Measurements from ENCODE around the gene AP5B1.
"Not testable (repeated sequence)": the region's sequence is repeated elsewhere in the genome, so short reads cannot be mapped to it uniquely, and the experiment has no call there.

AP5B1 gene

GRCh38 chr11:65762816-65763215, 18.0 kb downstream of the AP5B1 start:
- not testable (repeated sequence) for H3K36me3 ChIP-seq (ENCODE audit: control insufficient read depth, insufficient read depth, low read length); H3K27ac ChIP-seq (ENCODE audit: insufficient read depth, low read depth, low read length, poor library complexity, severe bottlenecking); H3K9me3 ChIP-seq (ENCODE audit: control insufficient read depth, low read length); H3K27me3 ChIP-seq (ENCODE audit: control insufficient read depth, insufficient read depth, low read length, poor library complexity, severe bottlenecking); H3K4me1 ChIP-seq (ENCODE audit: control insufficient read depth, insufficient read depth, low read length); H3K4me3 ChIP-seq (ENCODE audit: insufficient read depth, low read depth, low read length)
- 87 to 89% methylated on average over 22 to 24 of the region's 29 CpGs for WGBS, 2 experiments

- not testable (repeated sequence) for H3K4me3 ChIP-seq (ENCODE audit: insufficient read depth, low read depth, low read length); H3K27me3 ChIP-seq (ENCODE audit: control insufficient read depth, insufficient read depth, low read length, poor library complexity, severe bottlenecking); H3K36me3 ChIP-seq (ENCODE audit: control insufficient read depth, insufficient read depth, low read length); H3K27ac ChIP-seq (ENCODE audit: insufficient read depth, low read depth, low read length, poor library complexity, severe bottlenecking); H3K4me1 ChIP-seq (ENCODE audit: control insufficient read depth, insufficient read depth, low read length); H3K9me3 ChIP-seq (ENCODE audit: control insufficient read depth, low read length)
- 40 to 78% methylated on average over 2 to 3 of the region's 5 CpGs for WGBS, 2 experiments
Measured at GRCh38 chr11:65762169-65762568, 18.6 kb downstream of the AP5B1 start.

- no peak overlapping the region for H3K4me3 ChIP-seq (ENCODE audit: insufficient read depth, low read depth, low read length)
- H3K9me3 ChIP-seq (ENCODE audit: control insufficient read depth, low read length): no peaks in the 10 kb centered on the region
- 93 to 94% methylated on average over 17 of the region's 17 CpGs for WGBS, 2 experiments
- H3K4me1 ChIP-seq (ENCODE audit: control insufficient read depth, insufficient read depth, low read length): no peaks in the 10 kb centered on the region
- no peaks in the 10 kb centered on the region for H3K36me3 ChIP-seq (ENCODE audit: control insufficient read depth, insufficient read depth, low read length)
- H3K27ac ChIP-seq (ENCODE audit: insufficient read depth, low read depth, low read length, poor library complexity, severe bottlenecking): no peak overlapping the region
- H3K27me3 ChIP-seq (ENCODE audit: control insufficient read depth, insufficient read depth, low read length, poor library complexity, severe bottlenecking): peaks cover 9% of the 10 kb centered on the region
Measured at GRCh38 chr11:65745049-65745448, 35.7 kb downstream of the AP5B1 start.

GRCh38 chr11:65744699-65745042, 36.1 kb downstream of the AP5B1 start:
- Histone ChIP-seq H3K27me3 (ENCODE audit: control insufficient read depth, insufficient read depth, low read length, poor library complexity, severe bottlenecking) (peaks cover 5% of the 10 kb centered on the region), H3K36me3 (ENCODE audit: control insufficient read depth, insufficient read depth, low read length) (no peaks in the 10 kb centered on the region), H3K4me3 (ENCODE audit: insufficient read depth, low read depth, low read length) (no peak overlapping the region), H3K9me3 (ENCODE audit: control insufficient read depth, low read length) (no peaks in the 10 kb centered on the region), H3K27ac (ENCODE audit: insufficient read depth, low read depth, low read length, poor library complexity, severe bottlenecking) (no peak overlapping the region), H3K4me1 (ENCODE audit: control insufficient read depth, insufficient read depth, low read length) (no peaks in the 10 kb centered on the region)
- 87 to 90% methylated on average over 8 of the region's 8 CpGs for WGBS, 2 experiments

- peaks cover under 1% of the 10 kb centered on the region for H3K27me3 ChIP-seq (ENCODE audit: control insufficient read depth, insufficient read depth, low read length, poor library complexity, severe bottlenecking)
- no peak overlapping the region for H3K4me3 ChIP-seq (ENCODE audit: insufficient read depth, low read depth, low read length)
- H3K9me3 ChIP-seq (ENCODE audit: control insufficient read depth, low read length): no peaks in the 10 kb centered on the region
- 83 to 86% methylated on average over 18 of the region's 18 CpGs for WGBS, 2 experiments
- no peaks in the 10 kb centered on the region for H3K4me1 ChIP-seq (ENCODE audit: control insufficient read depth, insufficient read depth, low read length)
- no peak overlapping the region for H3K27ac ChIP-seq (ENCODE audit: insufficient read depth, low read depth, low read length, poor library complexity, severe bottlenecking)
- no peaks in the 10 kb centered on the region for H3K36me3 ChIP-seq (ENCODE audit: control insufficient read depth, insufficient read depth, low read length)
Measured at GRCh38 chr11:65744026-65744698, 36.6 kb downstream of the AP5B1 start.

- H3K27ac ChIP-seq (ENCODE audit: insufficient read depth, low read depth, low read length, poor library complexity, severe bottlenecking): no peak overlapping the region
- H3K36me3 ChIP-seq (ENCODE audit: control insufficient read depth, insufficient read depth, low read length): no peaks in the 10 kb centered on the region
- H3K9me3 ChIP-seq (ENCODE audit: control insufficient read depth, low read length): no peaks in the 10 kb centered on the region
- 88 to 89% methylated on average over 10 of the region's 10 CpGs for WGBS, 2 experiments
- H3K4me1 ChIP-seq (ENCODE audit: control insufficient read depth, insufficient read depth, low read length): no peaks in the 10 kb centered on the region
- H3K27me3 ChIP-seq (ENCODE audit: control insufficient read depth, insufficient read depth, low read length, poor library complexity, severe bottlenecking): no peaks in the 10 kb centered on the region
- H3K4me3 ChIP-seq (ENCODE audit: insufficient read depth, low read depth, low read length): no peak overlapping the region
Measured at GRCh38 chr11:65743681-65744025, 37.1 kb downstream of the AP5B1 start.

GRCh38 chr11:65742353-65742752, 38.4 kb downstream of the AP5B1 start:
- no peaks in the 10 kb centered on the region for H3K27me3 ChIP-seq (ENCODE audit: control insufficient read depth, insufficient read depth, low read length, poor library complexity, severe bottlenecking)
- 85 to 92% methylated on average over 1 of the region's 1 CpG for WGBS, 2 experiments

GRCh38 chr11:65741185-65741584, 39.6 kb downstream of the AP5B1 start:
- 74 to 77% methylated on average over 8 of the region's 8 CpGs for WGBS, 2 experiments
- H3K27ac ChIP-seq (ENCODE audit: insufficient read depth, low read depth, low read length, poor library complexity, severe bottlenecking): no peak overlapping the region
- H3K9me3 ChIP-seq (ENCODE audit: control insufficient read depth, low read length): no peaks in the 10 kb centered on the region
- H3K4me3 ChIP-seq (ENCODE audit: insufficient read depth, low read depth, low read length): no peak overlapping the region
- H3K36me3 ChIP-seq (ENCODE audit: control insufficient read depth, insufficient read depth, low read length): no peaks in the 10 kb centered on the region
- no peaks in the 10 kb centered on the region for H3K4me1 ChIP-seq (ENCODE audit: control insufficient read depth, insufficient read depth, low read length)
- no peaks in the 10 kb centered on the region for H3K27me3 ChIP-seq (ENCODE audit: control insufficient read depth, insufficient read depth, low read length, poor library complexity, severe bottlenecking)

More at GRCh38 chr11:65742353-65742752, 38.4 kb downstream of the AP5B1 start:
- H3K4me3 ChIP-seq (ENCODE audit: insufficient read depth, low read depth, low read length): no peak overlapping the region
- no peaks in the 10 kb centered on the region for H3K36me3 ChIP-seq (ENCODE audit: control insufficient read depth, insufficient read depth, low read length)
- H3K9me3 ChIP-seq (ENCODE audit: control insufficient read depth, low read length): no peaks in the 10 kb centered on the region
- no peak overlapping the region for H3K27ac ChIP-seq (ENCODE audit: insufficient read depth, low read depth, low read length, poor library complexity, severe bottlenecking)
- H3K4me1 ChIP-seq (ENCODE audit: control insufficient read depth, insufficient read depth, low read length): no peaks in the 10 kb centered on the region

- no peak overlapping the region for H3K4me3 ChIP-seq (ENCODE audit: insufficient read depth, low read depth, low read length)
- no peaks in the 10 kb centered on the region for H3K9me3 ChIP-seq (ENCODE audit: control insufficient read depth, low read length)
- H3K36me3 ChIP-seq (ENCODE audit: control insufficient read depth, insufficient read depth, low read length): no peaks in the 10 kb centered on the region
- H3K4me1 ChIP-seq (ENCODE audit: control insufficient read depth, insufficient read depth, low read length): no peaks in the 10 kb centered on the region
- WGBS, 2 experiments: 67 to 82% methylated on average over 1 of the region's 2 CpGs
- H3K27ac ChIP-seq (ENCODE audit: insufficient read depth, low read depth, low read length, poor library complexity, severe bottlenecking): no peak overlapping the region
- no peaks in the 10 kb centered on the region for H3K27me3 ChIP-seq (ENCODE audit: control insufficient read depth, insufficient read depth, low read length, poor library complexity, severe bottlenecking)
Measured at GRCh38 chr11:65739022-65739421, 41.8 kb downstream of the AP5B1 start.

- no peak overlapping the region for H3K27ac ChIP-seq (ENCODE audit: insufficient read depth, low read depth, low read length, poor library complexity, severe bottlenecking)
- H3K36me3 ChIP-seq (ENCODE audit: control insufficient read depth, insufficient read depth, low read length): no peaks in the 10 kb centered on the region
- no peaks in the 10 kb centered on the region for H3K9me3 ChIP-seq (ENCODE audit: control insufficient read depth, low read length)
- H3K27me3 ChIP-seq (ENCODE audit: control insufficient read depth, insufficient read depth, low read length, poor library complexity, severe bottlenecking): no peaks in the 10 kb centered on the region
- H3K4me3 ChIP-seq (ENCODE audit: insufficient read depth, low read depth, low read length): no peak overlapping the region
- no peaks in the 10 kb centered on the region for H3K4me1 ChIP-seq (ENCODE audit: control insufficient read depth, insufficient read depth, low read length)
Measured at GRCh38 chr11:65736810-65737209, 44.0 kb downstream of the AP5B1 start.

- H3K9me3 ChIP-seq (ENCODE audit: control insufficient read depth, low read length); H3K4me1 ChIP-seq (ENCODE audit: control insufficient read depth, insufficient read depth, low read length); H3K27ac ChIP-seq (ENCODE audit: insufficient read depth, low read depth, low read length, poor library complexity, severe bottlenecking); H3K4me3 ChIP-seq (ENCODE audit: insufficient read depth, low read depth, low read length); H3K27me3 ChIP-seq (ENCODE audit: control insufficient read depth, insufficient read depth, low read length, poor library complexity, severe bottlenecking); H3K36me3 ChIP-seq (ENCODE audit: control insufficient read depth, insufficient read depth, low read length): not testable (repeated sequence)
- WGBS, 2 experiments: 79 to 87% methylated on average over 4 of the region's 4 CpGs
Measured at GRCh38 chr11:65735111-65735510, 45.7 kb downstream of the AP5B1 start.

All from ectodermal cell (in vitro differentiated cells).